ENCODE measurements around the gene DNAJB1. TPM values are rescaled to one million over a fixed set of nuclear protein-coding genes. Genes with fewer than 3 reads are reported as not detected.

Gene DNAJB1
- total and polyA plus RNA-seq, 4 donors = 72.2 to 171 (median 94.5) TPM

DNA sequence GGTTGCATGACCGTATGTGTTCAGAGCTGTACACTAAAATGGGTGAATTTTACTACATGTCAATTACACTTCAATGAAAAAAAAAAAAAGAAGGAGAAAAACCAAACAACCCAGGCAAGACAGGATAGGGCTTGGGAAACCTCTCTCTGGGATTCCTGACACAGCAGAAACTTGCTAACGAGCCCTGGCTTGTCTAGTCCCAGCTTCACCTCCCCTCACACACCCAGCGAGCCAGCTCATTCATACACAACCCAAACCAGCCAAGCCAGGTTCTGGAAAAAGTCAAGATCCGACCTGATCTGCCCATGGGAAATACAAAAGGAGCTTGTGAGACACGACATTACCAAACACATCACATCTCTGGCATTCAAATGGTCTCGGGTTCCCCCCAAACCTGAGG, 7.5 kb upstream of the DNAJB1 start:
- no peaks in the 10 kb centered on the region for H3K9me3 ChIP-seq (ENCODE audit: control insufficient read depth in 4 of 4, insufficient read depth in 3 of 4, low read length in 3 of 4)
- ATAC-seq (ENCODE audit: insufficient read depth, low FRiP score) (no peak), DNase-seq (no peak)
- peaks cover 0 to 12% (median 0%) of the 10 kb centered on the region in 5 donors for H3K4me1 ChIP-seq (ENCODE audit: control insufficient read depth in 5 of 5, insufficient read depth in 5 of 5, low read length in 5 of 5)
- no peak for TF ChIP-seq CTCF (IDR thresholded peaks at IDR 0.05; ENCODE audit: control extremely low read depth, extremely low read depth)
- H3K9ac ChIP-seq (ENCODE audit: insufficient read depth in 1 of 2, low read length in 2 of 2) = no peak overlapping the region
- H3K4me3 ChIP-seq = no peak overlapping the region
- H3K27me3 ChIP-seq (ENCODE audit: control insufficient read depth in 3 of 3, insufficient read depth in 3 of 3, low read length in 2 of 3) = no peaks in the 10 kb centered on the region
- no peaks in the 10 kb centered on the region for H3K36me3 ChIP-seq (ENCODE audit: control insufficient read depth in 4 of 4, insufficient read depth in 4 of 4, low read length in 4 of 4)
- WGBS, 2 donors = 76 to 87% methylated on average over 6 of the region's 6 CpGs
- H3K27ac ChIP-seq (ENCODE audit: low read depth in 1 of 2, low read length in 1 of 2) = no peak overlapping the region

DNA sequence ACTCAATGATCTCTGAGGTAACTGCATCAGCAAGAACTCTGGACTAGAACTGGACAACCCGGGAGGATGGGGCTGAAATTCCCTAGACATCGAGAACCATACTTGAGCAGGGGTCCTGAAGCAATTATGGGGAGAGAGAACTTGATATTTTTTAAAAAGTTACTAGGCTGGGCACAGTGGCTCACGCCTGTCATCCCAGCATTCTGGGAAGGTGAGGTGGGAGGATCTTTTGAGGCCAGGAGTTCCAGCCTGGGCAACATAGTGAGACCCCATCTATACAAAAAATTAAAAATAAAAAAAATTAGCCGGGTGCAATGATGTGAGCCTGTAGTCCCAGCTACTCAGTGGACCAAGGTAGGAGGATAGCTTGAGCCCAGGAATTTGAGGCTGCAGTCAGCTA, 2.3 kb upstream of the DNAJB1 start:
- Histone ChIP-seq H3K9ac (ENCODE audit: insufficient read depth in 1 of 2, low read length in 2 of 2) (no peak overlapping the region), H3K9me3 (ENCODE audit: control insufficient read depth in 4 of 4, insufficient read depth in 3 of 4, low read length in 3 of 4) (no peaks in the 10 kb centered on the region), H3K36me3 (ENCODE audit: control insufficient read depth in 4 of 4, insufficient read depth in 4 of 4, low read length in 4 of 4) (peaks cover 4 to 11% (median 8%) of the 10 kb centered on the region in 4 donors), H3K27ac (ENCODE audit: low read depth in 1 of 2, low read length in 1 of 2) (no peak overlapping the region), H3K4me1 (ENCODE audit: control insufficient read depth in 5 of 5, insufficient read depth in 5 of 5, low read length in 5 of 5) (peaks cover 0 to 21% (median 3%) of the 10 kb centered on the region in 5 donors), H3K27me3 (ENCODE audit: control insufficient read depth in 3 of 3, insufficient read depth in 3 of 3, low read length in 2 of 3) (no peaks in the 10 kb centered on the region), H3K4me3 (no peak overlapping the region)
- WGBS, 2 donors = 93 to 95% methylated on average over 4 of the region's 4 CpGs
- no peak for DNase-seq
- no peak for TF ChIP-seq CTCF (IDR thresholded peaks at IDR 0.05; ENCODE audit: control extremely low read depth, extremely low read depth)
- ATAC-seq (ENCODE audit: insufficient read depth, low FRiP score) = no peak

GRCh38 chr19:14519860-14520407, 1.7 kb upstream of the DNAJB1 start:
- Histone ChIP-seq H3K36me3 (ENCODE audit: control insufficient read depth in 4 of 4, insufficient read depth in 4 of 4, low read length in 4 of 4) (peaks cover 9 to 17% (median 14%) of the 10 kb centered on the region in 4 donors), H3K4me3 (no peak overlapping the region), H3K4me1 (ENCODE audit: control insufficient read depth in 5 of 5, insufficient read depth in 5 of 5, low read length in 5 of 5) (peaks cover 0 to 23% (median 3%) of the 10 kb centered on the region in 5 donors), H3K9me3 (ENCODE audit: control insufficient read depth in 4 of 4, insufficient read depth in 3 of 4, low read length in 3 of 4) (no peaks in the 10 kb centered on the region), H3K27me3 (ENCODE audit: control insufficient read depth in 3 of 3, insufficient read depth in 3 of 3, low read length in 2 of 3) (no peaks in the 10 kb centered on the region), H3K9ac (ENCODE audit: insufficient read depth in 1 of 2, low read length in 2 of 2) (no peak overlapping the region), H3K27ac (ENCODE audit: low read depth in 1 of 2, low read length in 1 of 2) (peak overlapping the region in 1 of 2 donors; percentile 85)
- WGBS, 2 donors = 55 to 82% methylated on average over 2 of the region's 2 CpGs
- TF ChIP-seq CTCF (IDR thresholded peaks at IDR 0.05; ENCODE audit: control extremely low read depth, extremely low read depth) = no peak
- ATAC-seq (ENCODE audit: insufficient read depth, low FRiP score) (no peak), DNase-seq (no peak)

Data from lung (tissue), 12 donors.